ENCODE results near the gene SEMA3D.

GRCh38 chr7:85062651-85063050, 124.2 kb downstream of the SEMA3D start:
- TF ChIP-seq, protein P1, sequence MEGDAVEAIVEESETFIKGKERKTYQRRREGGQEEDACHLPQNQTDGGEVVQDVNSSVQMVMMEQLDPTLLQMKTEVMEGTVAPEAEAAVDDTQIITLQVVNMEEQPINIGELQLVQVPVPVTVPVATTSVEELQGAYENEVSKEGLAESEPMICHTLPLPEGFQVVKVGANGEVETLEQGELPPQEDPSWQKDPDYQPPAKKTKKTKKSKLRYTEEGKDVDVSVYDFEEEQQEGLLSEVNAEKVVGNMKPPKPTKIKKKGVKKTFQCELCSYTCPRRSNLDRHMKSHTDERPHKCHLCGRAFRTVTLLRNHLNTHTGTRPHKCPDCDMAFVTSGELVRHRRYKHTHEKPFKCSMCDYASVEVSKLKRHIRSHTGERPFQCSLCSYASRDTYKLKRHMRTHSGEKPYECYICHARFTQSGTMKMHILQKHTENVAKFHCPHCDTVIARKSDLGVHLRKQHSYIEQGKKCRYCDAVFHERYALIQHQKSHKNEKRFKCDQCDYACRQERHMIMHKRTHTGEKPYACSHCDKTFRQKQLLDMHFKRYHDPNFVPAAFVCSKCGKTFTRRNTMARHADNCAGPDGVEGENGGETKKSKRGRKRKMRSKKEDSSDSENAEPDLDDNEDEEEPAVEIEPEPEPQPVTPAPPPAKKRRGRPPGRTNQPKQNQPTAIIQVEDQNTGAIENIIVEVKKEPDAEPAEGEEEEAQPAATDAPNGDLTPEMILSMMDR (IDR thresholded peaks at IDR 0.05; ENCODE audit: low read depth, low read length), result no peak
- TF ChIP-seq, protein P2, sequence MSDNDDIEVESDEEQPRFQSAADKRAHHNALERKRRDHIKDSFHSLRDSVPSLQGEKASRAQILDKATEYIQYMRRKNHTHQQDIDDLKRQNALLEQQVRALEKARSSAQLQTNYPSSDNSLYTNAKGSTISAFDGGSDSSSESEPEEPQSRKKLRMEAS (IDR thresholded peaks at IDR 0.05; ENCODE audit: low read depth, low read length), result no peak
- TF ChIP-seq POLR2A (IDR thresholded peaks at IDR 0.05; ENCODE audit: extremely low read depth, insufficient read length), result no peak
- no peak for TF ChIP-seq MYC (IDR thresholded peaks at IDR 0.05; ENCODE audit: low read depth, low read length)
